ENCODE data around the gene KLK2.

KLK2 gene

DNA sequence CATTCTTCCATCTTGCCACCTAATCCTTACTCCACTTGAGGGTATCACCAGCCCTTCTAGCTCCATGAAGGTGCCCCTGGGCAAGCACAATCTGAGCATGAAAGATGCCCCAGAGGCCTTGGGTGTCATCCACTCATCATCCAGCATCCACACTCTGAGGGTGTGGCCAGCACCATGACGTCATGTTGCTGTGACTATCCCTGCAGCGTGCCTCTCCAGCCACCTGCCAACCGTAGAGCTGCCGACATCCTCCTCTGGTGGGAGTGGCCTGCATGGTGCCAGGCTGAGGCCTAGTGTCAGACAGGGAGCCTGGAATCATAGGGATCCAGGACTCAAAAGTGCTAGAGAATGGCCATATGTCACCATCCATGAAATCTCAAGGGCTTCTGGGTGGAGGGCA lies 21.6 kb upstream of the KLK2 start:
- no peak for DNase-seq

DNA sequence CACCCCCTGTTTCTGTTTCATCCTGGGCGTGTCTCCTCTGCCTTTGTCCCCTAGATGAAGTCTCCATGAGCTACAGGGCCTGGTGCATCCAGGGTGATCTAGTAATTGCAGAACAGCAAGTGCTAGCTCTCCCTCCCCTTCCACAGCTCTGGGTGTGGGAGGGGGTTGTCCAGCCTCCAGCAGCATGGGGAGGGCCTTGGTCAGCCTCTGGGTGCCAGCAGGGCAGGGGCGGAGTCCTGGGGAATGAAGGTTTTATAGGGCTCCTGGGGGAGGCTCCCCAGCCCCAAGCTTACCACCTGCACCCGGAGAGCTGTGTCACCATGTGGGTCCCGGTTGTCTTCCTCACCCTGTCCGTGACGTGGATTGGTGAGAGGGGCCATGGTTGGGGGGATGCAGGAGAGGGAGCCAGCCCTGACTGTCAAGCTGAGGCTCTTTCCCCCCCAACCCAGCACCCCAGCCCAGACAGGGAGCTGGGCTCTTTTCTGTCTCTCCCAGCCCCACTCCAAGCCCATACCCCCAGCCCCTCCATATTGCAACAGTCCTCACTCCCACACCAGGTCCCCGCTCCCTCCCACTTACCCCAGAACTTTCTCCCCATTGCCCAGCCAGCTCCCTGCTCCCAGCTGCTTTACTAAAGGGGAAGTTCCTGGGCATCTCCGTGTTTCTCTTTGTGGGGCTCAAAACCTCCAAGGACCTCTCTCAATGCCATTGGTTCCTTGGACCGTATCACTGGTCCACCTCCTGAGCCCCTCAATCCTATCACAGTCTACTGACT lies 18.4 kb upstream of the KLK2 start, which contains the start of gene KLK3:
Gene KLK3 (plus strand): TSS at position 280 of the 775 bp plus-strand sequence. CDS start 41 bp downstream, at position 321.
- DNase-seq, result no peak

DNA sequence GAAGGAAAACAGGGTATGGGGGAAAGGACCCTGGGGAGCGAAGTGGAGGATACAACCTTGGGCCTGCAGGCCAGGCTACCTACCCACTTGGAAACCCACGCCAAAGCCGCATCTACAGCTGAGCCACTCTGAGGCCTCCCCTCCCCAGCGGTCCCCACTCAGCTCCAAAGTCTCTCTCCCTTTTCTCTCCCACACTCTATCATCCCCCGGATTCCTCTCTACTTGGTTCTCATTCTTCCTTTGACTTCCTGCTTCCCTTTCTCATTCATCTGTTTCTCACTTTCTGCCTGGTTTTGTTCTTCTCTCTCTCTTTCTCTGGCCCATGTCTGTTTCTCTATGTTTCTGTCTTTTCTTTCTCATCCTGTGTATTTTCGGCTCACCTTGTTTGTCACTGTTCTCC lies 15.9 kb upstream of the KLK2 start:
- no peak for DNase-seq

DNA sequence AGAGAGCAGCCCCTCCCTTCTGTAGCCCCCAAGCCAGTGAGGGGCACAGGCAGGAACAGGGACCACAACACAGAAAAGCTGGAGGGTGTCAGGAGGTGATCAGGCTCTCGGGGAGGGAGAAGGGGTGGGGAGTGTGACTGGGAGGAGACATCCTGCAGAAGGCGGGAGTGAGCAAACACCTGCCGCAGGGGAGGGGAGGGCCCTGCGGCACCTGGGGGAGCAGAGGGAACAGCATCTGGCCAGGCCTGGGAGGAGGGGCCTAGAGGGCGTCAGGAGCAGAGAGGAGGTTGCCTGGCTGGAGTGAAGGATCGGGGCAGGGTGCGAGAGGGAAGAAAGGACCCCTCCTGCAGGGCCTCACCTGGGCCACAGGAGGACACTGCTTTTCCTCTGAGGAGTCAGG lies 14.4 kb upstream of the KLK2 start:
- no peak for DNase-seq

DNA sequence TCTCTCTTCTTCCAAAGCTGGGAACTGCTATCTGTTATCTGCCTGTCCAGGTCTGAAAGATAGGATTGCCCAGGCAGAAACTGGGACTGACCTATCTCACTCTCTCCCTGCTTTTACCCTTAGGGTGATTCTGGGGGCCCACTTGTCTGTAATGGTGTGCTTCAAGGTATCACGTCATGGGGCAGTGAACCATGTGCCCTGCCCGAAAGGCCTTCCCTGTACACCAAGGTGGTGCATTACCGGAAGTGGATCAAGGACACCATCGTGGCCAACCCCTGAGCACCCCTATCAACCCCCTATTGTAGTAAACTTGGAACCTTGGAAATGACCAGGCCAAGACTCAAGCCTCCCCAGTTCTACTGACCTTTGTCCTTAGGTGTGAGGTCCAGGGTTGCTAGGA lies 13.4 kb upstream of the KLK2 start:
- DNase-seq, result no peak

DNA sequence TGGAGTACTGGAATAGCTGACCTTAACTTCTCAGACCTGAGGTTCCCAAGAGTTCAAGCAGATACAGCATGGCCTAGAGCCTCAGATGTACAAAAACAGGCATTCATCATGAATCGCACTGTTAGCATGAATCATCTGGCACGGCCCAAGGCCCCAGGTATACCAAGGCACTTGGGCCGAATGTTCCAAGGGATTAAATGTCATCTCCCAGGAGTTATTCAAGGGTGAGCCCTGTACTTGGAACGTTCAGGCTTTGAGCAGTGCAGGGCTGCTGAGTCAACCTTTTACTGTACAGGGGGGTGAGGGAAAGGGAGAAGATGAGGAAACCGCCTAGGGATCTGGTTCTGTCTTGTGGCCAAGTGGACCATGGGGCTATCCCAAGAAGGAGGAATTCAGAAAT lies 12.2 kb upstream of the KLK2 start:
- DNase-seq, result no peak

DNA sequence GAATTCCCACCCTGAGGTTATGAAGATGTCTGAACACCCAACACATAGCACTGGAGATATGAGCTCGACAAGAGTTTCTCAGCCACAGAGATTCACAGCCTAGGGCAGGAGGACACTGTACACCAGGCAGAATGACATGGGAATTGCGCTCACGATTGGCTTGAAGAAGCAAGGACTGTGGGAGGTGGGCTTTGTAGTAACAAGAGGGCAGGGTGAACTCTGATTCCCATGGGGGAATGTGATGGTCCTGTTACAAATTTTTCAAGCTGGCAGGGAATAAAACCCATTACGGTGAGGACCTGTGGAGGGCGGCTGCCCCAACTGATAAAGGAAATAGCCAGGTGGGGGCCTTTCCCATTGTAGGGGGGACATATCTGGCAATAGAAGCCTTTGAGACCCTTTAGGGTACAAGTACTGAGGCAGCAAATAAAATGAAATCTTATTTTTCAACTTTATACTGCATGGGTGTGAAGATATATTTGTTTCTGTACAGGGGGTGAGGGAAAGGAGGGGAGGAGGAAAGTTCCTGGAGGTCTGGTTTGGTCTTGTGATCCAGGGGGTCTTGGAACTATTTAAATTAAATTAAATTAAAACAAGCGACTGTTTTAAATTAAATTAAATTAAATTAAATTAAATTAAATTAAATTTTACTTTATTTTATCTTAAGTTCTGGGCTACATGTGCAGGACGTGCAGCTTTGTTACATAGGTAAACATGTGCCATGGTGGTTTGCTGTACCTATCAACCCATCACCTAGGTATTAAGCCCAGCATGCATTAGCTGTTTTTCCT lies 11.5 kb upstream of the KLK2 start:
- DNase-seq, result no peak

DNA sequence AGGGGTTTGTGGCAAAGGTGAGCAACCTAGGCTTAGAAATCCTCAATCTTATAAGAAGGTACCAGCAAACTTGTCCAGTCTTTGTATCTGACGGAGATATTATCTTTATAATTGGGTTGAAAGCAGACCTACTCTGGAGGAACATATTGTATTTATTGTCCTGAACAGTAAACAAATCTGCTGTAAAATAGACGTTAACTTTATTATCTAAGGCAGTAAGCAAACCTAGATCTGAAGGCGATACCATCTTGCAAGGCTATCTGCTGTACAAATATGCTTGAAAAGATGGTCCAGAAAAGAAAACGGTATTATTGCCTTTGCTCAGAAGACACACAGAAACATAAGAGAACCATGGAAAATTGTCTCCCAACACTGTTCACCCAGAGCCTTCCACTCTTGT lies 3.8 kb upstream of the KLK2 start:
- no peak for DNase-seq

DNA sequence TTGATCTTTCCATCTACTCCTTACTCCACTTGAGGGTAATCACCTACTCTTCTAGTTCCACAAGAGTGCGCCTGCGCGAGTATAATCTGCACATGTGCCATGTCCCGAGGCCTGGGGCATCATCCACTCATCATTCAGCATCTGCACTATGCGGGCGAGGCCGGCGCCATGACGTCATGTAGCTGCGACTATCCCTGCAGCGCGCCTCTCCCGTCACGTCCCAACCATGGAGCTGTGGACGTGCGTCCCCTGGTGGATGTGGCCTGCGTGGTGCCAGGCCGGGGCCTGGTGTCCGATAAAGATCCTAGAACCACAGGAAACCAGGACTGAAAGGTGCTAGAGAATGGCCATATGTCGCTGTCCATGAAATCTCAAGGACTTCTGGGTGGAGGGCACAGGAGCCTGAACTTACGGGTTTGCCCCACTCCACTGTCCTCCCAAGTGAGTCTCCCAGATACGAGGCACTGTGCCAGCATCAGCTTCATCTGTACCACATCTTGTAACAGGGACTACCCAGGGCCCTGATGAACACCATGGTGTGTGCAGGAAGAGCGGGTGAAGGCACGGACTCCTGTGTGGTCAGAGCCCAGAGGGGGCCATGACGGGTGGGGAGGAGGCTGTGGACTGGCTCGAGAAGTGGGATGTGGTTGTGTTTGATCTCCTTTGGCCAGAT lies 2.7 kb upstream of the KLK2 start:
- DNase-seq, result peak; percentile 58

DNA sequence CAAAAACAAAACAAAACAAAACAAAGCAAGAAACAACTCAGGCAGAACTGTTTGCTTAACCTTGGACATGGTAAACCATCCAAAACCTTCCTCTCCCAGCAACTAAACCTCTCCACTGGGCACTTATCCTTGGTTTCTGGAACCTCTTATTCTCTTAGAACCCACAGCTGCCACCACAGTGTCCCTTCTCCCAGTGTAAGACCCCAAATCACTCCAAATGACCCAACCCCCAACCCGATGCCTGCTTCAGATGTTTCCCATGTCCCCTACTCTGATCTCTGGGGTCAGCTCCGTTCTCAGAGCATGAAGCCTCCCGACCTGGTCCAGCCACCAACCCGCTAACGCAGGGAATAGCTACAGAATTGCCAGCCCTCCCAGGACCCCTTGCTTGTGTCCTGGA lies 972 bp downstream of the KLK2 start:
- DNase-seq, result no peak

DNA sequence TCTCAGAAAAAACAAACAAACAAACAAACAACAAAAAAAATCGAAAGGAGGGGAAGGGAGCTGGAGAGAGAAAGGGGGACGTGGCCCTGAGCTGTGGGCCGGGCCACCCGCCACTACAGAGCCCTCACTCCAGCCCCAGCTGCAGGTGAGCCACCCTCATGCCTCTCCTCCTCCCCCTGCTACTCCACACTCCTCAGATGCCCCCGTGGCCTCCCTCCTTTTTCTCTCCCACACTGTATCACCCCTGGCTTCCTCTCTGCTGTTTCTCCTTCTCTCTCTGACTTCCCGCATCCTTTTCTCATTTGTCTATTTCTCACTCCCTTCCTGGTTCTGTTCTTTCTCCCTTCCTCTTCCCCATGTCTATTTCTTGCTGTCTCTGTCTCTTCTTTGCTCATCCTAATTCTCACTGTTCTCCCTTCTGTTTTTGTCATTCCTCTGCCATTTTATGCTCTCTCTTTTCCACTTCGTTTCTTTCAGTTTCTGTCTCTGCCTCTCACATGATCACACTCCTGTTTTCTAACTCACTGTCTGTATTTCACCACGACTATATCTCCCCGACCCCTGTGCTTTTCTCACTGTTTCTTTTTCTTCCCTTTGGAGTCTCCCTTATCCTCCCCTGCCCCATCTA lies 2.7 kb downstream of the KLK2 start:
- no peak for DNase-seq

DNA sequence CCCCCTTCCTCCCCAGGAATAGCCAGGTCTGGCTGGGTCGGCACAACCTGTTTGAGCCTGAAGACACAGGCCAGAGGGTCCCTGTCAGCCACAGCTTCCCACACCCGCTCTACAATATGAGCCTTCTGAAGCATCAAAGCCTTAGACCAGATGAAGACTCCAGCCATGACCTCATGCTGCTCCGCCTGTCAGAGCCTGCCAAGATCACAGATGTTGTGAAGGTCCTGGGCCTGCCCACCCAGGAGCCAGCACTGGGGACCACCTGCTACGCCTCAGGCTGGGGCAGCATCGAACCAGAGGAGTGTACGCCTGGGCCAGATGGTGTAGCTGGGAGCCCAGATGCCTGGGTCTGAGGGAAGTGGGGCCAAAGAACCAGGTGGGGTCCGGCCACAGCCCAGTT lies 3.2 kb downstream of the KLK2 start:
- DNase-seq, result no peak

DNA sequence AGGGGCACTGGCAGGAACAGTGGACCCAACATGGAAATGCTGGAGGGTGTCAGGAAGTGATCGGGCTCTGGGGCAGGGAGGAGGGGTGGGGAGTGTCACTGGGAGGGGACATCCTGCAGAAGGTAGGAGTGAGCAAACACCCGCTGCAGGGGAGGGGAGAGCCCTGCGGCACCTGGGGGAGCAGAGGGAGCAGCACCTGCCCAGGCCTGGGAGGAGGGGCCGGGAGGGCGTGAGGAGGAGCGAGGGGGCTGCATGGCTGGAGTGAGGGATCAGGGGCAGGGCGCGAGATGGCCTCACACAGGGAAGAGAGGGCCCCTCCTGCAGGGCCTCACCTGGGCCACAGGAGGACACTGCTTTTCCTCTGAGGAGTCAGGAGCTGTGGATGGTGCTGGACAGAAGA lies 4.1 kb downstream of the KLK2 start:
- DNase-seq, result no peak

DNA sequence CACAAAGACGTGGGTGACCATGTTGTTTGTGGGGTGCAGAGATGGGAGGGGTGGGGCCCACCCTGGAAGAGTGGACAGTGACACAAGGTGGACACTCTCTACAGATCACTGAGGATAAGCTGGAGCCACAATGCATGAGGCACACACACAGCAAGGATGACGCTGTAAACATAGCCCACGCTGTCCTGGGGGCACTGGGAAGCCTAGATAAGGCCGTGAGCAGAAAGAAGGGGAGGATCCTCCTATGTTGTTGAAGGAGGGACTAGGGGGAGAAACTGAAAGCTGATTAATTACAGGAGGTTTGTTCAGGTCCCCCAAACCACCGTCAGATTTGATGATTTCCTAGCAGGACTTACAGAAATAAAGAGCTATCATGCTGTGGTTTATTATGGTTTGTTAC lies 5.6 kb downstream of the KLK2 start:
- DNase-seq, result no peak

DNA sequence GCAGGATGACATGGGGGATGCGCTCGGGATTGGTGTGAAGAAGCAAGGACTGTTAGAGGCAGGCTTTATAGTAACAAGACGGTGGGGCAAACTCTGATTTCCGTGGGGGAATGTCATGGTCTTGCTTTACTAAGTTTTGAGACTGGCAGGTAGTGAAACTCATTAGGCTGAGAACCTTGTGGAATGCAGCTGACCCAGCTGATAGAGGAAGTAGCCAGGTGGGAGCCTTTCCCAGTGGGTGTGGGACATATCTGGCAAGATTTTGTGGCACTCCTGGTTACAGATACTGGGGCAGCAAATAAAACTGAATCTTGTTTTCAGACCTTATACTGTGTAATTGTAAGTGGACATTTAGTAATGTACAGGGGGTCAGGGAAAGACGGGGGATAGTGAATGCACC lies 7.0 kb downstream of the KLK2 start:
- no peak for DNase-seq

DNA sequence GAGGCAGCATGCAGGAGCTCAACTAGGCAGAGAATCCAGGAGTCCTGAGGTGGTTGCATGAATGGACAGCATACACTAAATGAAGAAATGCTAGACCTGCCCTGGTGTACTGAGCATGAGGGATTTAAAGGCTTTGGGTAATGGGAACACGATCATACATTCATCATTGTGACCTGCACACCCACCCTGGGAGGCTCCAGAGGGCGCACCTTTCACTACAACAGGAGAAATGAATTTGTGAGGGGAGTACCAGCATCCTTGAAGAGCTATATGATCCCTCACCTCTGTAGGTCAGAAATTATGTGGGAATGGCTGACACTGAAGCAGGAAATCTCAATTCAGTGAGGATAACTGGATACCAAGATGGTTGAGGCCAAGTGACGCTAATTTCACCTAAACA lies 8.9 kb downstream of the KLK2 start:
- no peak for DNase-seq

DNA sequence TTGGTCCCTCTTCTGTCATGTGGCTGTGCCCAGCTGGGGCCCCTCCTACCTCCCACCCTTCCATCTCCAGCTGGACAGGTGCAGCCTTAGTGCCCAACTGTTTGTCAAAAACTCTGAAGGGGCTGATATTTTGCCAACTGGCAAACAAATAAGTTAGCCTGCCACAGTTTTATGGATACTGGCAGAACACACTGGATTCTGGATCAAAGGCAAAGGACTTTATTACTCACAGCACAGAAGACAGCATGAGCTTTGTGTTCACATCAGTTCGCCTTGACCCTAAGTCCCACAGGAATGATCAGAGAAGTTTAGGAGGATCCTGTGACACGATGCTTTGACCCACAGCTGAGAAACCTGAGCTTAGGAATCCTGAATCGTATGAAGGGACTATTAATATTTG lies 16.4 kb downstream of the KLK2 start:
- DNase-seq, result no peak

DNA sequence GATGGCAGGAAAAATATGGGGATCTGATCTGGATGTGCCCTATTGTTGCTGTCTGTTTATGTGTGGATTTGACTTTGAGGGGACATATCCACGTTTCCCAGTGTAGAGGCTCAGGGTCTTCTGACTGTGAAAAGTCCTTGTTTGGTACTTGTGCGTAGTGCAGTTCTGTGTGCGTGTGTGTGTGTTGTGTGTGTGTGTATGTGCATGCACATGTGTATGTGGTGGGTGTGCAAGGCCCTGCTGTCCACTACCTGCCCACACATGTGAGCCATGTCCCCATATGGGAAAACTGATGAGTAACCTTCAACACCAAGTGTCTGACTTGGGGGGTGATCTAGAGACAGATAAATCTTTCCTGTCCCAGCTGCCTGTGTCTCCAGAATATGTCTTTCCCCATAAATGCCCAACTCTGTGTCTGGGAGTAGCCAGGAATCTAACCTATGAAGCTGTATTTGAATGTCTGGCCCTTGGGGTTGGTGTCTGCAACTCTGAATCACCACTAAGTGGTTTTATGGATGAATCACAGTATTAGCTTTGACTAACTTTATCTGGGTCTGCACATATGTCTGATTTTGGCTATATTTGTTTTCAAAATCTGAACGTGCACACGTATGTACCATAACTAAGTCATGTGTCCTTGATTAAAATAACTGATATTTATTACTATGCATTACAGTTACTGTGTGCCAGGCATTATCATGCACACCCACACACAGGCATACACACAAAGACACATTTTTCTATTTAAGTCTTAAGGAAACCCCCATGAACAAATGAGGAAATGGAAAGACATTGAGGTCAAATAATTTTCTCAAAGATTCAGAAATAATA lies 17.4 kb downstream of the KLK2 start:
- no peak for DNase-seq

DNA sequence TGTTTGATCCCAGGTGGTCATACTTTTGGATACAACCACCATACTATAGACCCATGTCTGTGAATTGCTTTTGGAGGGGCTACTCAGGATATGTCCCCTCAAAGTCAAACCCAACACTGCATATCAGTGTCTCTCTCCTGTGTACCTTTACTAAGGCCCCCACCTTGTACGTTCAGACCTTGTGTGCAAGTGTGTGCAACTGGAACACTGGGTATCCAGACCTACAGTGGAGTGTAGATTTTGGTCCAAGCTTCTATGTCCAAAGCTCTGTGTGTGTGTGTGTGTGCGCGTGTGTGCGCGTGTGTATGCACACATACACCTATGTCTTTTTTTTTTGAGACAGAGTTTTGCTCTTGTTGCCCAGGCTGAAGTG lies 18.0 kb downstream of the KLK2 start:
- DNase-seq, result no peak

DNA sequence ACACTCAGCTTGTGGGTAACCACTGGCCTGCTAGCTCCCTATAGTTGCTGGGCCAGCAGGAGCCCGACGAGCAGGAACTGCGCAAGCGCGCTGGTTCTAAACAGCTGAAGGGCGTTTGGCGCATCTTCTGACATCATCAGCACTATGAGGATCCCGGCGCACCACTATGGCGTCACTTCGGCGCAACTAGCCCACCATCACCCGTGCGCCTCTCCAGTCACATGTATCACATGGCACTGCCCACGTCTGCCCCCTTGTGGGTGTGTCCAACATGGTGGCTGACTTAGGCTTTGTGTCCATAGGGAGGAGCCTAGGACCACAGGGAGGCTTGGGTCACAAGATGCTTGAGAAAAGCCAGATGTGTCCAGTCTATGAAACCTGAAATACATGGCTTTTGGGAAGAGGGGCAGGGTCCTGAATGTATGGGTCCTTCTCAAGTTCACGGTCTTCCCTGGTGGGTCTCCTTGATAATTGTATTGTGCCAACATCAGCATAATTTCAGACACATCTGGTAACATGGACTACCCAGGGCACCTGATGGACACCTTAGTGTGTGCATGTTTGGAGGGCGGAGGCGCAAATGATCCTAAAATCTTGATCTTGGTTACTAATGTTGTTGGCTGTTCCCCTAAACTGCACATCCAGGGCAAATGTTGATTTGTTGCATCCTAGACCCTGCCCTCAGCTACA lies 20.0 kb downstream of the KLK2 start:
- DNase-seq, result no peak

DNA sequence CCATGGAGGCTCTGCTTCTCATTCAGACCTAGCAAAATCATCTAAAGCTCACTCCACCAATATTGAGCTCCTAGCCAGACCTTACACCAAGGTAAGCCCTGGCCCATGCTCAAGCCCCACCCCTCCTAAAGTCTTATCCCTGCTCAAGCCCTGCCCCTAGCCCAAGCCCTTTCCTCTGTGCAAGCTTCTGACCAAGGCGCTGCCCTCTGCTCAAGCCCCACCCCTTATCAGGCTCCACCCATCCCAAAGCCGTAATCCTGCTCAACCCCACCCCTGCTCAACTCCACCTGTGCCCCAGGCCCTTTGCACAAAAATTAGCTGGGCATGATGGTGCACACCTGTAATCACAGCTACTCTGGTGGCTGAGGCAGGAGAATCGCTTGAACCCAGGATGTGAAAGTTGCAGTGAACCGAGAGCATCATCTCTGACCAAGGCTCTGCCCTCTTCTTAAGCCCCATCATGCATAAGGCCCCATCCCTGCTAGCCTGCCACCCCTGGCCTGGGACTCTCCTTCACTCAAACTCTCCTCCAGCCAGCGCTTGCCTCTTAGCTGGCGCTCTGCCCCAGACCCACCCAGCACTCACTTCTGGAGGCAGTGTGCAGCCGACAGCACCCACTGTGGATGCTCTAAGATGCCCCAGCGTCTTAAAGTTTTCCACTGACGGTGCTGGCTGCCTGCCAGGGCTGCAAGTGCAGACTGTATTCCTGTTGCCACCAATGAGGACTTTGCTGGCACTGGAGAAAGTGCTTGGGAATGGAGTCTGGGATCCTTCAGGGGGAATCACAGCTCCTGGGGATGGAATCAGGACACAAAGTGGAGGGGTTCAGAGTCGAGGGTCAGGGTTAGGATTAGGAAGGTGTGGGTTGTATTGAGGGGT lies 21.5 kb downstream of the KLK2 start:
- DNase-seq, result no peak

Data from stimulated activated CD4-positive, alpha-beta T cell treated with anti-CD3 and anti-CD28 coated beads, Interleukin-1b, Interleukin-23, amount 100 ng/mL, for 48 hours (primary cell).